ENCODE measurements around the gene GRHL1. TPM values are rescaled to one million over a fixed set of nuclear protein-coding genes. Genes with fewer than 3 reads are reported as not detected.
"Not testable (repeated sequence)": the region's sequence is repeated elsewhere in the genome, so short reads cannot be mapped to it uniquely, and the experiment has no call there.

The GRHL1 gene
- total RNA-seq, 1 donor from 2014 or later = 6.2 TPM

- DNase-seq (ENCODE audit: low read depth) = no peak
- no peaks in the 10 kb centered on the region for H3K27me3 ChIP-seq (ENCODE audit: control insufficient read depth, insufficient read depth, low read length)
- H3K4me3 ChIP-seq (ENCODE audit: low read depth, low read length) = no peak overlapping the region
- no peaks in the 10 kb centered on the region for H3K36me3 ChIP-seq (ENCODE audit: control insufficient read depth, insufficient read depth, low read length)
- TF ChIP-seq, protein P1, sequence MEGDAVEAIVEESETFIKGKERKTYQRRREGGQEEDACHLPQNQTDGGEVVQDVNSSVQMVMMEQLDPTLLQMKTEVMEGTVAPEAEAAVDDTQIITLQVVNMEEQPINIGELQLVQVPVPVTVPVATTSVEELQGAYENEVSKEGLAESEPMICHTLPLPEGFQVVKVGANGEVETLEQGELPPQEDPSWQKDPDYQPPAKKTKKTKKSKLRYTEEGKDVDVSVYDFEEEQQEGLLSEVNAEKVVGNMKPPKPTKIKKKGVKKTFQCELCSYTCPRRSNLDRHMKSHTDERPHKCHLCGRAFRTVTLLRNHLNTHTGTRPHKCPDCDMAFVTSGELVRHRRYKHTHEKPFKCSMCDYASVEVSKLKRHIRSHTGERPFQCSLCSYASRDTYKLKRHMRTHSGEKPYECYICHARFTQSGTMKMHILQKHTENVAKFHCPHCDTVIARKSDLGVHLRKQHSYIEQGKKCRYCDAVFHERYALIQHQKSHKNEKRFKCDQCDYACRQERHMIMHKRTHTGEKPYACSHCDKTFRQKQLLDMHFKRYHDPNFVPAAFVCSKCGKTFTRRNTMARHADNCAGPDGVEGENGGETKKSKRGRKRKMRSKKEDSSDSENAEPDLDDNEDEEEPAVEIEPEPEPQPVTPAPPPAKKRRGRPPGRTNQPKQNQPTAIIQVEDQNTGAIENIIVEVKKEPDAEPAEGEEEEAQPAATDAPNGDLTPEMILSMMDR (IDR thresholded peaks at IDR 0.05; ENCODE audit: insufficient read depth, low read length, poor library complexity, severe bottlenecking) = no peak
Measured at GRCh38 chr2:9910699-9911098, 40.8 kb upstream of the GRHL1 start.

GRCh38 chr2:9912468-9912867 is 39.0 kb upstream of the GRHL1 start:
- H3K36me3 ChIP-seq (ENCODE audit: control insufficient read depth, insufficient read depth, low read length) = no peaks in the 10 kb centered on the region
- H3K27me3 ChIP-seq (ENCODE audit: control insufficient read depth, insufficient read depth, low read length) = no peaks in the 10 kb centered on the region
- no peak for DNase-seq (ENCODE audit: low read depth)
- H3K4me3 ChIP-seq (ENCODE audit: low read depth, low read length) = no peak overlapping the region
- TF ChIP-seq, protein P1 (IDR thresholded peaks at IDR 0.05; ENCODE audit: insufficient read depth, low read length, poor library complexity, severe bottlenecking) = no peak

DNA sequence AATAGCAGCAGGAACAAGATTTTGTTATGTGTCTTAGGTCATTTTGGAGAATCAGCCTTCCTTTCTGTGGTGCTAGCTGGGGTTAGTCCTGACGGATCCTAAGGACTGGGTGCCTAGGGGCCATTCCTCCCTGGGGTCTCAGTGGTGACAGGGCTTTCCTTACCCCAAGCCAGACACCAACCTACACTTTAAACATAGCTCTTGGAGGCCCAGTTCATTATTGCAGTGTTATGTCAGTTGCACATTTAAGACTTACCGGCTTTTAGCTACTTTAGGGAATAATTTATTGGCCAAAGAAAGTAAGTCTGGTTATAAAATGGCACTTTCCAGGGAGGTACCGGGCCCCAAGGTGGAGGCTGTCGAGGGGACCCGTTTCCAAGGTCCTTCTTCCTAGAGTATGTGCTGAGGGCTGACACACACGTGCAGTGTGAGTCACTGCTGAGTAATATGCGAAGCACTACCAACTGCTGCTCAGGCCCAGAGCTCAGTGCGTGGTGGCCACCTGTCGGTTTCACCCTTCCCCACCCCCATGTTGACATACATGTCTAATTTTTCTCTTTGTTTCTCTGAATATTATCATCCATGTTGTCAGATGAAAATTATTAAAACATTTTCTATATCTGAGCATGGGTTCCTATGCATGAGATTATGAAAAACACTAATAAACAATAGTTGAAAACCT is 37.0 kb upstream of the GRHL1 start:
- Histone ChIP-seq H3K4me3 (ENCODE audit: low read depth, low read length) (no peak overlapping the region), H3K27me3 (ENCODE audit: control insufficient read depth, insufficient read depth, low read length) (no peaks in the 10 kb centered on the region), H3K36me3 (ENCODE audit: control insufficient read depth, insufficient read depth, low read length) (no peaks in the 10 kb centered on the region)
- DNase-seq (ENCODE audit: low read depth) = peak; percentile 79
- TF ChIP-seq, protein P1 (IDR thresholded peaks at IDR 0.05; ENCODE audit: insufficient read depth, low read length, poor library complexity, severe bottlenecking) = peak; percentile 51

DNA sequence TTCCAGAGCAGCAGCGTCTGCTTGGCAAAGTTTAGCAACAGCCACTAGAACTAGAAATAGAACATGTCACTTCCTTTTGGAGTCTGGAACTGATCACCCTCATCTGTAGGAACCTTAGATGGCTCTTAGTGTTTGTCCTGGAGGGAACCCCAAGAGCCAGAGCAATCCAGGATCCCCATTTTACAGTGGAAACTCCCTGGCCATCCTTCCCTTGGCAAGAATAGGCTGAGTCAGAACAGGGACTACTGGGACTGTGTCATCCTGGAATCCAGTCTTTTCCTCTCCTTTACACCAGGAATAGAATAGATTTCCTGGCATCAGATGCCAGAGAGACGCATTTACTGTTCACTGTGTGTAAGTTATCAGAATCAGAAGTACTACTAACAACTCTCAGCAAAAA is 33.2 kb upstream of the GRHL1 start:
- Histone ChIP-seq H3K36me3 (ENCODE audit: control insufficient read depth, insufficient read depth, low read length) (peaks cover 1% of the 10 kb centered on the region), H3K4me3 (ENCODE audit: low read depth, low read length) (no peak overlapping the region), H3K27me3 (ENCODE audit: control insufficient read depth, insufficient read depth, low read length) (no peaks in the 10 kb centered on the region)
- no peak for DNase-seq (ENCODE audit: low read depth)
- TF ChIP-seq, protein P1 (IDR thresholded peaks at IDR 0.05; ENCODE audit: insufficient read depth, low read length, poor library complexity, severe bottlenecking) = no peak

- TF ChIP-seq, protein P1 (IDR thresholded peaks at IDR 0.05; ENCODE audit: insufficient read depth, low read length, poor library complexity, severe bottlenecking) = no peak
- peaks cover 1% of the 10 kb centered on the region for H3K36me3 ChIP-seq (ENCODE audit: control insufficient read depth, insufficient read depth, low read length)
Measured at GRCh38 chr2:9919512-9919911, 32.0 kb upstream of the GRHL1 start.

GRCh38 chr2:9927020-9927419 is 24.5 kb upstream of the GRHL1 start:
- not testable (repeated sequence) for H3K36me3 ChIP-seq (ENCODE audit: control insufficient read depth, insufficient read depth, low read length); H3K4me3 ChIP-seq (ENCODE audit: low read depth, low read length); H3K27me3 ChIP-seq (ENCODE audit: control insufficient read depth, insufficient read depth, low read length); DNase-seq (ENCODE audit: low read depth)

More at GRCh38 chr2:9919512-9919911, 32.0 kb upstream of the GRHL1 start:
- no peak for DNase-seq (ENCODE audit: low read depth)
- Histone ChIP-seq H3K27me3 (ENCODE audit: control insufficient read depth, insufficient read depth, low read length) (no peaks in the 10 kb centered on the region), H3K4me3 (ENCODE audit: low read depth, low read length) (no peak overlapping the region)
